GM18951 (cell line): Measurements from ENCODE around the gene RNF6.
"Not testable (repeated sequence)": the region's sequence is repeated elsewhere in the genome, so short reads cannot be mapped to it uniquely, and the experiment has no call there.

Experiments used
- POLR2A ChIP-seq: IDR thresholded peaks from 4 replicates; pipeline ENCODE4 v1.6.1; 2011; ENCODE audit warnings: mild to moderate bottlenecking; ENCODE audit not compliant: insufficient read length, insufficient read depth; ENCODE audit errors: extremely low read depth
- in situ Hi-C: fragments of 300-500 bp; cut with MboI; formaldehyde crosslinking; loops from one replicate; pipeline ENCODE4 v1.12.0; 2022; ENCODE audit warnings: low sequenced_read_pairs, mixed read lengths, inconsistent platforms; ENCODE audit not compliant: unreplicated experiment

RNF6 gene

GRCh38 chr13:26221721-26222519, at the start of gene RNF6:
Gene RNF6 (minus strand): TSS chr13:26222314. CDS start chr13:26219649, 2,665 bp downstream.
- TF ChIP-seq POLR2A = peak; percentile 75
- in situ Hi-C loops = no loop called here

- TF ChIP-seq POLR2A = no peak
- in situ Hi-C loops = no loop called here
These were observed 48.6 kb upstream of the RNF6 start for GRCh38 chr13:26270707-26271106.

DNA sequence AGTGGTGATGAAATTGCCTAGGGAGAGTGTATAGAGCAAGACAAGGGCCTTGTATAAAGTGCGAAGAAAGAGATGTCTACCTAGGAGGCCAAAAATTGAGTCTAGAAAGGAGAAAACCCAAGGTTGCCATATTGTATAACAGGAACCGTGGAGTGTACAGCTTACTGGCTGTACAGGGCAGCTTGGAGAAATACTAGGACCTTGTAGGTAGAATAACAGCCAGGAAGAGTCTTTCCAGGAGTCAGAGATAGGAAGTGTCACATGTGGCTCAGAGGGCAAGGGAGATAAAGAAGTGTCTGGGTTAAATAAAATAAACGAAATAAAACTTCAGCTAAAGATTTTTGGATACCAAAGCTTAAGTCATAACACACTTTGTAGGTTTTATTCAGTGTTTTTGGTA, 44.2 kb upstream of the RNF6 start:
- in situ Hi-C loops = no loop called here

GRCh38 chr13:26262156-26262555, 40.0 kb upstream of the RNF6 start:
- no peak for TF ChIP-seq POLR2A
- in situ Hi-C loops = no loop called here

More for the DNA sequence above, 44.2 kb upstream of the RNF6 start:
- TF ChIP-seq POLR2A = no peak

DNA sequence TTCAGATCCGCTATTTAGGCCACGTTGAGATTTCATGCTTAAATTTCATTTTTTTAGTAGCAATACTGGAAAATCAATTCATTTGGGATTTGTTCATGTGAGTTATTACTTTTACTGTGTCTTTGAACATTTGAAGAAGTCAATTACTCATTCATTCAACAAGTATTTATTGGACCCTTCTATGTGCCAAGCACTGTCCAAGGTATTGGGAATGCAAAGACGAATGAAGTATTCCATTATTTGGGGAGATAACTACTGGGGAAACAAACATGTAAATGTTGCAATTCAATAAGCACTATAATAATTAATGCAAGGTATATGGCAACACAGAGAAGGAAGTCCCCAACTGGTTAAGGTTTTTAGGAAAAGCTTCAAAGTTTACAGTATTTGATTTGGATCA, 37.5 kb upstream of the RNF6 start:
- in situ Hi-C loops = no loop called here
- TF ChIP-seq POLR2A = no peak

- TF ChIP-seq POLR2A = no peak
- in situ Hi-C loops = no loop called here
These were observed 34.9 kb upstream of the RNF6 start for GRCh38 chr13:26257049-26257448.

DNA sequence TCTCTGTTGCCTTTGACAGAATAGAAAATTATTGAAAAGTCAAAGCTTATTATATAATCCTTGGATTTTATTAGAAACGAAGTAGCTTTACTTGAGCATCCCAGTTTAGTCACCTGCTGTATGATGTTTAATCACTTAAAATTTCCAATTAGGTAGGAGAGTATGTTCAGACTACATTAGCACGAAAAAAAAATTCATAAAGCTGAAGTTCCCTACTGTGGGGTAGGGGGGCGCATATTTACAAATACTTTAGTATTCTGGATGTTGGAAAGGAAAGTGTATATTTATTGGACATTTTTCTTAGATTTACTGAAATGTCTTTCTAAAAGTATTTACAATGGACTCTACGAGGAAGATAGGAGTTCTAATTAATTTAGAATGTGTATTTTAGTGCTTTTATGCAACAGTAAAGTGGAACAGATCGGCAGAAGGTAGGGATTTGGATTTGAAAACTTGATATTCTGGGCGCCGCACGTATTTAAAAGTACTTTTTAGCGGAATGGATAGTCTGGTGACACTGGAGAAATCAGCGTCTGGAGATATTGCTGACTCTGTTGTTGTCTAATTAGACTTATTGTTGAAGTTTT, 33.7 kb upstream of the RNF6 start:
- in situ Hi-C loops = no loop called here
- TF ChIP-seq POLR2A = no peak

DNA sequence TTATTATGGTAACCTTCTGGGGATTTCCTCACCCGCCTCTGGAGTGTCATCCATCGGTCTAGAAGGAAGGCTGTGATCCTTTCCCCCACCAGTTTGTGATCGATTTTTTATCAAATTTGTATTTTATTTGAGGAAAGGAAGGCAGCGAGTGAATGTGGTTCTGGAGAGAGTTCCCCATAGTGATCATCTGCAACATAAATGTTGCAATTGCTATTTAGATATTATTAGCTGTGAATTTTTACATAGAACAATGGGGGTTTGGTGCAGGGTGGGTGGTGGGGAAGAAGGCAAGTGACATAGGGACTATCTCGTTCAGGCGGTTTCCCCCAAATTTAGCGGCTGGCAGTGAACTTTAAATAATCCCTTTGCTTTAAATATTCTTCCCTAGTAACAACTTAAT, 33.0 kb upstream of the RNF6 start:
- TF ChIP-seq POLR2A = no peak
- in situ Hi-C loops = no loop called here

DNA sequence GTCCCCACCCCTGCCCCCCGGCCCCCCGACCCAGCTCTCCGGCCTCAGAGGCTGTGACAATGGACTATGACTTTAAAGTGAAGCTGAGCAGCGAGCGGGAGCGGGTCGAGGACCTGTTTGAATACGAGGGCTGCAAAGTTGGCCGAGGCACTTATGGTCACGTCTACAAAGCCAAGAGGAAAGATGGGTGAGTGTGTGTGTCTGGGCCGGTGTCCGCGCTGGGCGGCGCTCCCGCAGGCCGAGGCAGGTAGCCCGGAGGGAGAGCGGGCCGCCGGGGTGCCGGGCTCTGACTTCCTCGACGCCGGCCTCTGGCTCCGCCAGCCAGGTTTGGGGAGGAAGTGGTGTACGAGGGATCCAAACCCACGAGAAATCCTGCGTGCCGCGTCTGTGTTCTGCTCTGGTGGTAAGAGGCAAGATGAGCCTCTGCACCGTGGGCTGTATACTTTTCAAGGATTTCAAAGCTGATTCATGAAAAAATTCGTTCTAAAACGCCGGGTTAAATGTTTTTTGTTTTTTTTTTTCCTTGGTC, 32.5 kb upstream of the RNF6 start:
- no peak for TF ChIP-seq POLR2A
- in situ Hi-C loops = no loop called here

GRCh38 chr13:26253787-26254582, 31.9 kb upstream of the RNF6 start, which contains the start of gene CDK8:
Gene CDK8 (plus strand): TSS chr13:26254129. CDS start chr13:26254642, 513 bp downstream.
- in situ Hi-C loops = no loop called here
- TF ChIP-seq POLR2A = peak; percentile 77

GRCh38 chr13:26253262-26253786, 31.2 kb upstream of the RNF6 start:
- no peak for TF ChIP-seq POLR2A
- in situ Hi-C loops = no loop called here

DNA sequence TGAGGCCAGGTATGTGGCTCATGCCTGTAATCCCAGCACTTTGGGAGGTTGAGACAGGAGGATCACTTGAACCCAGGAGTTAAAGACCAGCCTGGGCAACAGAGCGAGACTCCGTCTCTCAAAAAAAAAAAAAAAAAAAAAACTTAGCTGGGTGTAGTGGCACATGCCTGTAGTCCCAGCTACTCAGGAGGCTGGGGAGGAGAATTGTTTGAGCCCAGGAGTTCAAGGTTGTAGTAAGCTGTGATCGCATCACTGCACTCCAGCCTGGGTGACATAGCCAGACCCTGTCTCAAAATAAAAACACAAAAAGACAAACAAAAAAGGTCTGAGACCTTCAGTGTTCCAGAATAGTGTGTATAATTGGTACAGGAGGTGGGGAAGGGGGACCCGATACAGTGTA, 29.9 kb upstream of the RNF6 start:
- in situ Hi-C loops = not testable (repeated sequence)

DNA sequence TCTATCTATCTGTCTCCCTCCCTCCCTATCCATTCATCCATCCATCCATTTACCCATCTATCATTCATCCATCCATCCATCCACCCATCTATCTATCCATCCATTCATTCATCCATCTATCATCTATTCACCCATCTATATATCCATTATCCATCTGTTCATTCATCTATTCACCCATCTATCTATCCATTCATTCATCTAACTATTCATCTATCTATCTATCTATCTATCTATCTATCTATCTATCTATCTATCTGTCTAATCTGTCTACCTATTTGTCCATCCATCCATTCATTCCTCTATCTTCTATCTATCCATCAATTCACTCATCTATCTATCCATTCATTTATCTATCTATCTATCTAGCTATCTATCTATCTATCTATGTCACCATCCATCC, 27.4 kb upstream of the RNF6 start:
- in situ Hi-C loops = no loop called here
- no peak for TF ChIP-seq POLR2A
